Hepatocyte (in vitro differentiated cells): ENCODE measurements around the gene GOLT1A.

Experiments used
- EZH2 ChIP-seq: fragments of 200-600 bp; sonication (generic); IDR thresholded peaks from 2 replicates; pipeline ENCODE4 v1.6.1; 2016; ENCODE audit warnings: antibody characterized with exemption, mild to moderate bottlenecking, borderline replicate concordance
- EZH2phosphoT487 ChIP-seq: fragments of 200-600 bp; sonication (generic); IDR thresholded peaks from one replicate; pipeline ENCODE4 v1.6.1; 2018; ENCODE audit warnings: antibody characterized with exemption, mild to moderate bottlenecking, low read depth, moderate library complexity; ENCODE audit not compliant: unreplicated experiment, severe bottlenecking
- TF ChIP-seq, protein P1 (sequence below): fragments of 200-600 bp; sonication (generic); IDR thresholded peaks from 2 replicates; pipeline ENCODE4 v1.5.1; 2016; ENCODE audit warnings: antibody characterized with exemption, mild to moderate bottlenecking; ENCODE audit not compliant: poor library complexity

DNA sequence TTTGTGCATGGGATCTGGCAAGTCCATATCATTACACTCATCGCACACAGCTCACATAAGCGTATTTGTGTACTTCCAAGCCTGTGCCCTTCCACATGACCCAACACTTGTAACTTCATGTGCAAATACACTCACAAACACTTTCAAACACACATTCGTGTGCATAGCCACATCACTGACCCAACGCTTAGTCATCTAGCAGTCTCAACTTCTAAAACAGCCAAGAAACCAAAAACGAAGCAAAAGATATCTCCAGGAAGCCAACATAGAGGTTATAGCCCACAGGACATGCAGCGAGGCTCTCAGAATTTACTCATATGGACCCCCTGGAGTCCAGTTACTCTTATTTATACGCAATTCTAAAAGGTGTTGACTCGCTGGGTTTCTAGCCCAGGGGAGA is 10.9 kb upstream of the GOLT1A start:
- no peak for TF ChIP-seq EZH2phosphoT487
- TF ChIP-seq, protein P1, sequence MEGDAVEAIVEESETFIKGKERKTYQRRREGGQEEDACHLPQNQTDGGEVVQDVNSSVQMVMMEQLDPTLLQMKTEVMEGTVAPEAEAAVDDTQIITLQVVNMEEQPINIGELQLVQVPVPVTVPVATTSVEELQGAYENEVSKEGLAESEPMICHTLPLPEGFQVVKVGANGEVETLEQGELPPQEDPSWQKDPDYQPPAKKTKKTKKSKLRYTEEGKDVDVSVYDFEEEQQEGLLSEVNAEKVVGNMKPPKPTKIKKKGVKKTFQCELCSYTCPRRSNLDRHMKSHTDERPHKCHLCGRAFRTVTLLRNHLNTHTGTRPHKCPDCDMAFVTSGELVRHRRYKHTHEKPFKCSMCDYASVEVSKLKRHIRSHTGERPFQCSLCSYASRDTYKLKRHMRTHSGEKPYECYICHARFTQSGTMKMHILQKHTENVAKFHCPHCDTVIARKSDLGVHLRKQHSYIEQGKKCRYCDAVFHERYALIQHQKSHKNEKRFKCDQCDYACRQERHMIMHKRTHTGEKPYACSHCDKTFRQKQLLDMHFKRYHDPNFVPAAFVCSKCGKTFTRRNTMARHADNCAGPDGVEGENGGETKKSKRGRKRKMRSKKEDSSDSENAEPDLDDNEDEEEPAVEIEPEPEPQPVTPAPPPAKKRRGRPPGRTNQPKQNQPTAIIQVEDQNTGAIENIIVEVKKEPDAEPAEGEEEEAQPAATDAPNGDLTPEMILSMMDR, result no peak
- TF ChIP-seq EZH2, result no peak
